Measurements from ENCODE around the gene LIMS1. TPM values are rescaled to one million over a fixed set of nuclear protein-coding genes. Genes with fewer than 3 reads are reported as not detected.
"Not testable (repeated sequence)": the region's sequence is repeated elsewhere in the genome, so short reads cannot be mapped to it uniquely, and the experiment has no call there.

Gene LIMS1, protein sequence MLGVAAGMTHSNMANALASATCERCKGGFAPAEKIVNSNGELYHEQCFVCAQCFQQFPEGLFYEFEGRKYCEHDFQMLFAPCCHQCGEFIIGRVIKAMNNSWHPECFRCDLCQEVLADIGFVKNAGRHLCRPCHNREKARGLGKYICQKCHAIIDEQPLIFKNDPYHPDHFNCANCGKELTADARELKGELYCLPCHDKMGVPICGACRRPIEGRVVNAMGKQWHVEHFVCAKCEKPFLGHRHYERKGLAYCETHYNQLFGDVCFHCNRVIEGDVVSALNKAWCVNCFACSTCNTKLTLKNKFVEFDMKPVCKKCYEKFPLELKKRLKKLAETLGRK
- total RNA-seq: 10 to 100 TPM; 24.4 to 65.4 (median 31.2) TPM
- long read RNA-seq, donor 1, full-length matches to known transcripts: 33 of 47 reads
- long read RNA-seq, donor 1, partial matches to known transcripts: 6 of 47 reads
- long read RNA-seq, donor 1, other reads (novel, unspliced or antisense): 8 of 47 reads
- long read RNA-seq, donor 2, full-length matches to known transcripts: 12 of 18 reads
- long read RNA-seq, donor 2, partial matches to known transcripts: 1 of 18 reads
- long read RNA-seq, donor 2, other reads (novel, unspliced or antisense): 5 of 18 reads

DNA sequence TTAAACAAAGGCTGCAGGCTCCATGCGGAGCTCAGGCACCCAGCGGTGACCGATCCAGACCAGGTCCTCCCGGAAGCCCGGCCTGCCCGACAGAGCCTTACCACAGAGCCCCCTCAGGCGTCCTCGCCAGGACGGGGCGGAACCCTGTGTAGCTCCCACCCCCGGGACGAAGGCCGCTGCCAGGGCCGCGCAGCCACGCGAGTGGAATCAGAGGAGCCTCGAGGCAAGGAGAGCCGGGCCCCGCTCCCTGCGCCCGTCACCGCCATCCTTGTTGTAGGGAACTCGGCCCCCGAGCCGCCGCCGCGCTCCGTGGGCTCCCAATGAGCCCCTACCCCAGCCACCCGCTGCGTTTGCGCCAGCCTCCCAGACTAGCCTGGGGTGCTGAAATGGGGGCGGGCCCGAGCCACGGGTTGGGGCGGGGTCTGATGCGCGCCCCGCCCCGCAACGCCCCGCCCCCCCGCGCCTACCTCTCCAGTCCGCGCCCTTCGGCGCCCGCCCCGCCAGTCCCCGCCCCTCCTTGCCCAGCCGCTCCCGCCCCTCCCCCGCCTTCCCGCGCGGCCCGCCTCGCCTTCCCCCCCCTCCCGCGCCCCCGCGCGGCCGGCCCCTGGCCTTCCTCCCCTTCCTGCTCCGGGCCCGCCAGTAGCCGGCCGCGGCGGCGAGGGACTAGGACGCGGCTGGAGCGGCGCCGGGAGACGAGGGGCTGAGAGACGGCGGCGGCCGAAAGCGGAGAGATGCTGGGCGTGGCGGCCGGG is at the start of gene LIMS1:
Gene LIMS1 (plus strand): TSS at position 639 of the 752 bp plus-strand sequence. CDS start 93 bp downstream, at position 732.
- Histone ChIP-seq H3K36me3 (ENCODE audit: low read depth) (no peaks in the 10 kb centered on the region), H3K4me3 (peak within 1 kb of the TSS; percentile 50), H3K9me3 (no peaks in the 10 kb centered on the region), H3K4me1 (ENCODE audit: low read depth) (peaks cover 6% of the 10 kb centered on the region)
- ATAC-seq: peak; percentile 96
- DNase-seq: peak; percentile 93 to 96 (median 95)
- TF ChIP-seq, protein P1, sequence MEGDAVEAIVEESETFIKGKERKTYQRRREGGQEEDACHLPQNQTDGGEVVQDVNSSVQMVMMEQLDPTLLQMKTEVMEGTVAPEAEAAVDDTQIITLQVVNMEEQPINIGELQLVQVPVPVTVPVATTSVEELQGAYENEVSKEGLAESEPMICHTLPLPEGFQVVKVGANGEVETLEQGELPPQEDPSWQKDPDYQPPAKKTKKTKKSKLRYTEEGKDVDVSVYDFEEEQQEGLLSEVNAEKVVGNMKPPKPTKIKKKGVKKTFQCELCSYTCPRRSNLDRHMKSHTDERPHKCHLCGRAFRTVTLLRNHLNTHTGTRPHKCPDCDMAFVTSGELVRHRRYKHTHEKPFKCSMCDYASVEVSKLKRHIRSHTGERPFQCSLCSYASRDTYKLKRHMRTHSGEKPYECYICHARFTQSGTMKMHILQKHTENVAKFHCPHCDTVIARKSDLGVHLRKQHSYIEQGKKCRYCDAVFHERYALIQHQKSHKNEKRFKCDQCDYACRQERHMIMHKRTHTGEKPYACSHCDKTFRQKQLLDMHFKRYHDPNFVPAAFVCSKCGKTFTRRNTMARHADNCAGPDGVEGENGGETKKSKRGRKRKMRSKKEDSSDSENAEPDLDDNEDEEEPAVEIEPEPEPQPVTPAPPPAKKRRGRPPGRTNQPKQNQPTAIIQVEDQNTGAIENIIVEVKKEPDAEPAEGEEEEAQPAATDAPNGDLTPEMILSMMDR (IDR thresholded peaks at IDR 0.05): no peak
- intact Hi-C loops (cut with DNase I, micrococcal nuclease): no loop called here

DNA sequence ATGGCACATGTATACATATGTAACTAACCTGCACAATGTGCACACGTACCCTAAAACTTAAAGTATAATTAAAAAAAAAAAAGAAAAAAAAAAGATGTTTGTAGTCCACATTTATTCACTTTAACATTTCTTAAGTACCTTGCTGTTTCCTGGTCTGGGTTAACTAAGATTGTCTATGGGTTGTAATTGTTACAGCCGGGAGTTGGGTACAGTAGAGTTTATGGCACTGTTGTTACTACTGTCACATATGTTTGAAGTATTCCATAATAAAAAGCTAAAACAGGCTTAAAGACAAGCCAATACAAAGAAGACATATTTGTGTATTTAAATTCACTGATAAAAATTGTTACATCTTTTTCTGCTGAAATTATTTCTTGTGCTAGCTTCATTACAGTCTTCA is 49.0 kb upstream of the LIMS1 start:
- DNase-seq (peak in 1 of 3 donors; percentile 15), ATAC-seq (peak; percentile 79)
- TF ChIP-seq, protein P1 (IDR thresholded peaks at IDR 0.05): no peak
- intact Hi-C loops (cut with DNase I, micrococcal nuclease): no loop called here
- H3K4me1 ChIP-seq (ENCODE audit: low read depth): no peaks in the 10 kb centered on the region
- no peaks in the 10 kb centered on the region for H3K9me3 ChIP-seq
- no peak overlapping the region for H3K4me3 ChIP-seq
- H3K36me3 ChIP-seq (ENCODE audit: low read depth): peaks cover 5% of the 10 kb centered on the region

DNA sequence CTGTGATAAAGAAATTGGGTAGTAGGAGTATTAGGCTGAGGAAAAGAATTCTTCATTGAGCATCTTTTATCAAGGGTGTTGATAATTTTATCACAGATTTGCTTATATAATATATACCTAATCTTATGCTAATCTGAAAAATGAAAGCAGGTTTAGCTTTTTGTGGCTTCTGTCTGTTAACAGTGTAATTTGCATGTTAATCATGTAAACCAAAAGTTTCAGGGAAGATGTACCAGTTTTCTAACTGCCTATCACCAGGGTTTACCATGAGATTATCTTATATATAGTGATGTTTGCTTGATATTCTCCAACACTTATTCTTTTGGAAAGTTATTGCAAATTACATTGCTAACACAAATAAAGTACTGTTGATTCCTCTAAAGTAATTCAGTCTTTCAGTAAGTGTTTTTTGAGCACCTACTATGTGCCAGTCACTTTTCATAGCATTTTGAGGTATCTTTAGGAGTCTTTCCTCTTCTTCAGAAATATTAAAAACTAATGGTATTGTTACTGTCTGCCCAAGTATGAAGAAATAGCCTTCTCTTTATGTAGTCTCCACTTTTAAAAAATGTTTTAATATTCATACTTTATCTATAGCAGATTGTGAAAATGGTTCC is 43.7 kb upstream of the LIMS1 start:
- TF ChIP-seq, protein P1 (IDR thresholded peaks at IDR 0.05): no peak
- no peak overlapping the region for H3K4me3 ChIP-seq
- H3K4me1 ChIP-seq (ENCODE audit: low read depth): no peaks in the 10 kb centered on the region
- H3K36me3 ChIP-seq (ENCODE audit: low read depth): no peaks in the 10 kb centered on the region
- ATAC-seq (no peak), DNase-seq (no peak)
- intact Hi-C loops (cut with DNase I, micrococcal nuclease): no loop called here
- H3K9me3 ChIP-seq: no peaks in the 10 kb centered on the region

DNA sequence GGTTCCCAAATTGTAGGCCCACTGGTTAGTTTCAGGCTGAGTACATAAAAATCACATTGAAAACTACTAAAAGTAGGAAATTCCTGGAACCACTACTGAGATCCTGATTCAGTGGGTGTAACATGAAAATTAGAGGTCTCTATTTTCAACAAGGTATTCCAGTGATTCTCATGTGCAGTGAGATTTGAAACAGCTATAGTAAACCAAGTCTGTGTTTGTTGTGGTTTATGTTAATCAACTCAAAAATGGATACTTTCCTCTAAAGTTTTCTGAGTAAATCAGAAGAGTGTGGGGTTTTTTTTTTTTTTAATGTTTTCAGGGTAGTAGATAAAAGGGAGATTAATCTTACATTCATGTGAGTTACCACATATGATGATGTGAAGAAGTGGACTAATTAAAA is 42.4 kb upstream of the LIMS1 start:
- no peaks in the 10 kb centered on the region for H3K9me3 ChIP-seq
- H3K4me1 ChIP-seq (ENCODE audit: low read depth): no peaks in the 10 kb centered on the region
- intact Hi-C loops (cut with DNase I, micrococcal nuclease): no loop called here
- DNase-seq: no peak
- H3K36me3 ChIP-seq (ENCODE audit: low read depth): no peaks in the 10 kb centered on the region
- H3K4me3 ChIP-seq: no peak overlapping the region
- TF ChIP-seq, protein P1 (IDR thresholded peaks at IDR 0.05): no peak
- ATAC-seq: no peak

DNA sequence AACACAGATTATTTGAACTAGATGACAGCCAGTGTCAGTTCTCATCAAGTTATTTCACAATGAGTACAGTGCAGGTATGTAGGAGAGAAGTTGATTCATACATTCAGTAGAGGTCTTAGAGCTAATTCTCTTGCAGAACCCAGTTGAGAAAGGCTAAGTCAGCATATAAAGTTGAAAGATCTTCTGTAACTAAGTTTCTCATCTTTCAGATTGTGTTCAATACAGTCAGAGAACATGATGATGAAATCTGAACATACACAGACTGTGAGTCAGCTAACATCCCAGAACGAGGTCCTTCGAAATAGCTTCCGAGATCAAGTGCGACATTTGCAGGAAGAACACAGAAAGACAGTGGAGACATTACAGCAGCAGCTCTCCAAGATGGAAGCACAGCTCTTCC is 41.9 kb upstream of the LIMS1 start:
- Histone ChIP-seq H3K36me3 (ENCODE audit: low read depth) (no peaks in the 10 kb centered on the region), H3K4me1 (ENCODE audit: low read depth) (no peaks in the 10 kb centered on the region), H3K9me3 (no peaks in the 10 kb centered on the region), H3K4me3 (no peak overlapping the region)
- intact Hi-C loops (cut with DNase I, micrococcal nuclease): no loop called here
- ATAC-seq: no peak
- DNase-seq: no peak
- TF ChIP-seq, protein P1 (IDR thresholded peaks at IDR 0.05): no peak

DNA sequence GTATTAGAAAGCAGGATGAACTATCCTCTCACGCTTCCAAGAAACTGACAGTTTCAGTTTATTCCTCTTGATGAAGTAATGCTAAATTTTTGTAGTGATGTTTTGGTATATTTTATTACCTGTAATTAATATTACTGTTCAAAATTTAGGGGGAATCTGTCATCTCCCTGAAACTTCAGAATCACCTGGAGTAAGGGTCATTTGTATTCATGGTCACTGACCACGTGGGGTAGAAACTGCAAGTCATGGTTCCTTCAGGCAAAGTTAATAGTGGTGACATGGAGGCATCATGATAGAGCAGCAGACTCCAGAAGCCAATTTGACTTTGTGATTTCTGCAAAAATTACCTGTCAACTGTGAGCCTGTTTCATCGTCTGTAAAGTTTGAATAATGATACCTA is 38.1 kb upstream of the LIMS1 start:
- H3K36me3 ChIP-seq (ENCODE audit: low read depth); H3K4me3 ChIP-seq; H3K9me3 ChIP-seq; DNase-seq; H3K4me1 ChIP-seq (ENCODE audit: low read depth); ATAC-seq; intact Hi-C loops (cut with DNase I, micrococcal nuclease): not testable (repeated sequence)

DNA sequence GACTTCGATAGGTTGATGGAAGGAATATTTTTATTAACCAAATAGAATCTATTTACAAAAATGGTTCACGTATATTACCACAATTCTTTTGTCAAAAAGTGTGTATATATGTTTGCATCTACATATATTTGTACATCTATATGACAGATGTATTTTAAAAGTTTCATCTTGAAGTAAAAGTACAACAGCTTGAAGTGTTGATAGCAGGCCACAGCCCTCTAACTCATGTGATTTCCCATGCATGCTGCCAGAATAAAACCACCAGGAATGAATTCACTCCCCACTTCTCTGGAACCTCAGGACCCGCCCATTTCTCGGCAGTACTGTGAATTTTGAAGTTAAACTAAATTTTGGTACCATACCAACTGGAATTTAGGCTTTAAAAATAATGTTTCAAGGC is 26.6 kb upstream of the LIMS1 start:
- DNase-seq; ATAC-seq; H3K36me3 ChIP-seq (ENCODE audit: low read depth); intact Hi-C loops (cut with DNase I, micrococcal nuclease); H3K4me3 ChIP-seq; H3K9me3 ChIP-seq; H3K4me1 ChIP-seq (ENCODE audit: low read depth): not testable (repeated sequence)

DNA sequence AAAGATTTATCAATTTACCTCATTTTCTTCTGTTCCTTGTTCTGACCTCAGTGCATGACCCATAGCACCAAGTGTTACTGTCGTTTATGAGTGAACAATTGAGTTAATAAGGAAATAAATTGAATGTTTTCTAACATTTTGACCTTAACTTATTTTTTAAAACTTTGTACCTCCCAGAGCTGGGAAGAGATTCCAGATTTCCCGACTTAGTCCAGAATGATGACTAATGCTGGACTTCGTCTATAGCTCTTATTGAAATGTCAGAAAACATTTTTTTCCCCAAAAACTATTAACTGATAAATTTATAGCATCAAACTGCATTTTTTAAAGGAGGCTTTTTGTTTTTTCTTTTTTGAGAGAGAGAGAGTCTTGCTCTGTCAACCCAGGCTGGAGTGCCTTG is 21.8 kb upstream of the LIMS1 start:
- DNase-seq; H3K36me3 ChIP-seq (ENCODE audit: low read depth); ATAC-seq; intact Hi-C loops (cut with DNase I, micrococcal nuclease); H3K4me3 ChIP-seq; H3K4me1 ChIP-seq (ENCODE audit: low read depth); H3K9me3 ChIP-seq: not testable (repeated sequence)

Data from mucosa of descending colon (tissue), 3 donors.